Peyer's patch (tissue), 4 donors: ENCODE measurements around the gene HCFC1R1.

Experiments used
- CTCF ChIP-seq, 6 experiments: fragments of 450-650 bp in 4 of 6; fragments of 200-600 bp in 2 of 6; sonication (generic) in 1 of 6; IDR thresholded peaks; one replicate each; pipeline ENCODE4 v1.5.1; 2017 to 2019; ENCODE audit warnings: antibody characterized with exemption in 6 of 6, mild to moderate bottlenecking in 3 of 6, moderate library complexity in 1 of 6
- POLR2A ChIP-seq, 2 donors: fragments of 450-650 bp; IDR thresholded peaks; one replicate each; pipeline ENCODE4 v1.5.1; 2017; ENCODE audit warnings: antibody characterized with exemption in 2 of 2, mild to moderate bottlenecking in 2 of 2, moderate library complexity in 2 of 2

DNA sequence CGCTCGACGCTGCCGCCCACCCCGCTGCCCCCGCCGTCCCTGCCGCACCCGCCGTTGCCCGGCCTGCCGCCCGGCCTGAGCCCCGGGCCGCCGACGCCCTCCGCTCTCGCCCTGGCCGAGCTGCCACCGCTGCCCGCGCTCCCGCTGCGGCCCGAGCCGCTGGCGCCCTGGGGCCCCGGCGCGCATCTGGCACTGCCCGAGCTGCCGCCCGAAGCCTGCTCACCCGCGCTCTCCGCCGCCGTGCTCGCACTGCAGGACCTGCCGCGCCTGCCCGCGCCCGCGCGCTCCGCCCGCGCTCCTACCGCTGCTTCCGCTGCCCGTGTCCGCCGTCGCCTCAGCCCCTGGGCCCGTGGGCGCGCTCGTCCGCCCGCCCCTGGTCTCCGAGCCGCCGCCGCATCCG lies 19.4 kb downstream of the HCFC1R1 start:
- TF ChIP-seq CTCF (IDR thresholded peaks at IDR 0.05) (no peak), POLR2A (IDR thresholded peaks at IDR 0.05) (no peak)
